Prostate gland (tissue), 2 donors: ENCODE measurements around the gene KRTAP7-1.

Experiments used
- POLR2AphosphoS5 ChIP-seq: sonication (generic); formaldehyde crosslinking; IDR thresholded peaks from one replicate; pipeline ENCODE4 v1.6.1; 2017; ENCODE audit warnings: antibody characterized with exemption
- TF ChIP-seq, protein P1 (sequence below), 4 experiments: fragments of 200-600 bp in 2 of 4; fragments of 450-650 bp in 2 of 4; sonication (generic) in 2 of 4; IDR thresholded peaks; 1 replicate in 3 of 4; 2 replicates in 1 of 4; pipeline ENCODE4 v1.5.1; 2016 to 2019; ENCODE audit warnings: antibody characterized with exemption in 4 of 4, mild to moderate bottlenecking in 2 of 4, moderate library complexity in 2 of 4

DNA sequence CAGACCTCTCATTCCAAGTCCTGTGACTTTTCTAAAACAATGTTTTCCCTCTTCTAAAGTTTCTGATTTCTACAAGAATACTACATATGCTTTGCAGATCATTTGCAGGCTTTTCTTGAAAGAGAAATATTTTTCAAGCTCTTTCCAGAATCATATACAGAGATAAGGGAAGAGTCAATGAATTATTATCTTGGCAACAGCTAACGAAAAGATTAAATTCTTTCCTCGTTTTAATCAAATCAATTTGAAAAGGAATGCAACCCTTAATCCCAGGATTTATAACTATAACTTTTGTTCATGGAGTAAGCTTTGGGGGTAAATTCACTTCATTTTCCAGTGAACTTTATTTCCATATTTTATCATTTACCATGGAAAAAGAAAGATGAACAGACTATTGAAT, 45.0 kb upstream of the KRTAP7-1 start:
- TF ChIP-seq, protein P1, sequence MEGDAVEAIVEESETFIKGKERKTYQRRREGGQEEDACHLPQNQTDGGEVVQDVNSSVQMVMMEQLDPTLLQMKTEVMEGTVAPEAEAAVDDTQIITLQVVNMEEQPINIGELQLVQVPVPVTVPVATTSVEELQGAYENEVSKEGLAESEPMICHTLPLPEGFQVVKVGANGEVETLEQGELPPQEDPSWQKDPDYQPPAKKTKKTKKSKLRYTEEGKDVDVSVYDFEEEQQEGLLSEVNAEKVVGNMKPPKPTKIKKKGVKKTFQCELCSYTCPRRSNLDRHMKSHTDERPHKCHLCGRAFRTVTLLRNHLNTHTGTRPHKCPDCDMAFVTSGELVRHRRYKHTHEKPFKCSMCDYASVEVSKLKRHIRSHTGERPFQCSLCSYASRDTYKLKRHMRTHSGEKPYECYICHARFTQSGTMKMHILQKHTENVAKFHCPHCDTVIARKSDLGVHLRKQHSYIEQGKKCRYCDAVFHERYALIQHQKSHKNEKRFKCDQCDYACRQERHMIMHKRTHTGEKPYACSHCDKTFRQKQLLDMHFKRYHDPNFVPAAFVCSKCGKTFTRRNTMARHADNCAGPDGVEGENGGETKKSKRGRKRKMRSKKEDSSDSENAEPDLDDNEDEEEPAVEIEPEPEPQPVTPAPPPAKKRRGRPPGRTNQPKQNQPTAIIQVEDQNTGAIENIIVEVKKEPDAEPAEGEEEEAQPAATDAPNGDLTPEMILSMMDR (IDR thresholded peaks at IDR 0.05) = no peak
- no peak for TF ChIP-seq POLR2AphosphoS5
